Sigmoid colon (tissue), 4 donors: ENCODE results near the gene AGXT2.

Experiments
- EP300 ChIP-seq, 4 donors: sonication (generic); formaldehyde crosslinking; IDR thresholded peaks; one replicate each; pipeline ENCODE4 v1.6.1; 2017; ENCODE audit warnings: antibody characterized with exemption in 4 of 4
- POLR2AphosphoS5 ChIP-seq, 4 donors: sonication (generic); formaldehyde crosslinking; IDR thresholded peaks; one replicate each; pipeline ENCODE4 v1.6.1; 2017; ENCODE audit warnings: antibody characterized with exemption in 4 of 4
- TF ChIP-seq, protein P1 (sequence below), 4 experiments: fragments of 450-650 bp in 3 of 4; fragments of 200-600 bp in 1 of 4; IDR thresholded peaks; one replicate each; pipeline ENCODE4 v1.5.1; 2016 to 2019; ENCODE audit warnings: antibody characterized with exemption in 4 of 4, mild to moderate bottlenecking in 3 of 4, moderate library complexity in 2 of 4

DNA sequence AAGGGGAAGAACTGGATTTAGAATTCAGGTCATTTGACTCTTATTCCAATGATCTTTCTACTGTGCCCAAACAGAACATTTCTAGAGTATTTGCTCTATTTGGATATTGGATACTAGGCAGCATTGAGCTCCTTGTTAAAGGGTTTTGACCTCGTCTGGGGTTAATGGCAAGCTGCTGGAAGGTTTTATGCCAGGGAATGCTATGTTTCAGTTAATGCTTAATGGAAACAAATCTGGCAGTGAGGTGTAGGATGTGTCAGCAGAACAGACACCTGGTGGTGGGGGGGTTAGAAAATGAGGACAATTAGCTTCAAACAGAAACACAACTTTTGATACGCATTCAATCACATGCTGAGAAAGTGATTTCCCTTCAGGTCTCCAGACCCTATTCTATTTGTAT is 51.5 kb downstream of the AGXT2 start:
- no peak for TF ChIP-seq POLR2AphosphoS5 (IDR thresholded peaks at IDR 0.05)
- TF ChIP-seq, protein P1, sequence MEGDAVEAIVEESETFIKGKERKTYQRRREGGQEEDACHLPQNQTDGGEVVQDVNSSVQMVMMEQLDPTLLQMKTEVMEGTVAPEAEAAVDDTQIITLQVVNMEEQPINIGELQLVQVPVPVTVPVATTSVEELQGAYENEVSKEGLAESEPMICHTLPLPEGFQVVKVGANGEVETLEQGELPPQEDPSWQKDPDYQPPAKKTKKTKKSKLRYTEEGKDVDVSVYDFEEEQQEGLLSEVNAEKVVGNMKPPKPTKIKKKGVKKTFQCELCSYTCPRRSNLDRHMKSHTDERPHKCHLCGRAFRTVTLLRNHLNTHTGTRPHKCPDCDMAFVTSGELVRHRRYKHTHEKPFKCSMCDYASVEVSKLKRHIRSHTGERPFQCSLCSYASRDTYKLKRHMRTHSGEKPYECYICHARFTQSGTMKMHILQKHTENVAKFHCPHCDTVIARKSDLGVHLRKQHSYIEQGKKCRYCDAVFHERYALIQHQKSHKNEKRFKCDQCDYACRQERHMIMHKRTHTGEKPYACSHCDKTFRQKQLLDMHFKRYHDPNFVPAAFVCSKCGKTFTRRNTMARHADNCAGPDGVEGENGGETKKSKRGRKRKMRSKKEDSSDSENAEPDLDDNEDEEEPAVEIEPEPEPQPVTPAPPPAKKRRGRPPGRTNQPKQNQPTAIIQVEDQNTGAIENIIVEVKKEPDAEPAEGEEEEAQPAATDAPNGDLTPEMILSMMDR (IDR thresholded peaks at IDR 0.05): no peak
- no peak for TF ChIP-seq EP300 (IDR thresholded peaks at IDR 0.05)
